CD4-positive, alpha-beta T cell (primary cell): ENCODE data around the gene CD300LG. TPM values are rescaled to one million over a fixed set of nuclear protein-coding genes. Genes with fewer than 3 reads are reported as not detected.

Experiments used
- ATAC-seq: fragments of 200-7000 bp; cut with Tn5 transposase; one replicate; pipeline ENCODE4 v1.10.0; 2022; ENCODE audit warnings: mild to moderate bottlenecking; ENCODE audit not compliant: poor library complexity
- CTCF ChIA-PET: fragments of 350-600 bp; sonication (Branson Sonifier 250); formaldehyde crosslinking; loops from one replicate; lab custom pipeline; 2021; ENCODE audit warnings: antibody characterized with exemption, inconsistent platforms; lab: Charles Lee
- POLR2A ChIA-PET: fragments of 350-600 bp; sonication (Branson Sonifier 250); formaldehyde crosslinking; loops from one replicate; lab custom pipeline; 2021; ENCODE audit warnings: antibody characterized with exemption, inconsistent platforms; lab: Charles Lee
- DNase-seq, 14 experiments: peaks; one replicate each; pipeline ENCODE4 v3.0.0-alpha.2; 2013 to 2020; ENCODE audit warnings: mixed read lengths in 2 of 14
- H3K27ac ChIP-seq, 2 donors: one replicate each; pipeline versions ENCODE4 v1.5.1 to v1.7.0; 2013; ENCODE audit warnings: low read length in 2 of 2, low read depth in 1 of 2, mild to moderate bottlenecking in 1 of 2
- H3K27me3 ChIP-seq, 2 experiments: 1 replicate in 1 of 2; 2 replicates in 1 of 2; pipeline versions ENCODE4 v1.6.1 to v1.7.0; 2013; ENCODE audit warnings: low read length in 2 of 2, control low read depth in 1 of 2, mild to moderate bottlenecking in 1 of 2, moderate library complexity in 1 of 2; ENCODE audit not compliant: insufficient read depth in 2 of 2, control insufficient read depth in 1 of 2
- H3K36me3 ChIP-seq: one replicate; pipeline ENCODE4 v1.6.1; 2013; ENCODE audit warnings: low read length, control low read depth; ENCODE audit not compliant: insufficient read depth
- H3K4me1 ChIP-seq: one replicate; pipeline ENCODE4 v1.6.1; 2013; ENCODE audit warnings: low read length, control low read depth; ENCODE audit not compliant: insufficient read depth
- H3K4me3 ChIP-seq: one replicate; pipeline ENCODE4 v1.5.1; 2013; ENCODE audit warnings: mild to moderate bottlenecking, low read length, moderate library complexity
- H3K9me3 ChIP-seq, 2 experiments: 1 replicate in 1 of 2; 2 replicates in 1 of 2; pipeline versions ENCODE4 v1.6.1 to v1.7.0; 2013; ENCODE audit warnings: low read length in 2 of 2, mild to moderate bottlenecking in 2 of 2, control low read depth in 1 of 2, moderate library complexity in 1 of 2; ENCODE audit not compliant: control insufficient read depth in 1 of 2, insufficient read depth in 1 of 2
- H3K27ac Mint-ChIP-seq: one replicate; pipeline ENCODE4 v1.8.0; 2020; ENCODE audit warnings: mixed read lengths
- H3K27me3 Mint-ChIP-seq: one replicate; pipeline ENCODE4 v1.8.0; 2021; ENCODE audit warnings: mixed read lengths
- H3K36me3 Mint-ChIP-seq: one replicate; pipeline ENCODE4 v1.8.0; 2021; ENCODE audit warnings: low read depth, mixed read lengths
- H3K4me1 Mint-ChIP-seq: one replicate; pipeline ENCODE4 v1.8.0; 2021; ENCODE audit warnings: low read depth, mixed read lengths
- H3K4me3 Mint-ChIP-seq: one replicate; pipeline ENCODE4 v1.8.0; 2020; ENCODE audit warnings: mild to moderate bottlenecking, mixed read lengths
- H3K9me3 Mint-ChIP-seq: one replicate; pipeline ENCODE4 v1.8.0; 2020; ENCODE audit warnings: mixed read lengths
- CTCF ChIP-seq: fragments of 200-600 bp; IDR thresholded peaks from one replicate; pipeline ENCODE4 v1.8.0; 2022; ENCODE audit warnings: antibody characterized with exemption, mild to moderate bottlenecking
- intact Hi-C, 2 experiments: fragments of 100-400 bp; cut with DNase I in 1 of 2; cut with micrococcal nuclease in 1 of 2; formaldehyde crosslinking; loops; one replicate each; pipeline versions ENCODE4 v1.15.1 to v1.9.0; 2023 to 2025; cut with DNase I, micrococcal nuclease
- total RNA-seq, 174 experiments: library from RNA in 2 of 174; stranded (reverse) in 2 of 174; gene quantifications; one replicate each; pipeline ENCODE4 v1.2.3 and lab custom pipeline; 2021 to 2026

The CD300LG gene
- total RNA-seq, 2 experiments from 2014 or later, result not detected

- no peaks in the 10 kb centered on the region for H3K4me1 ChIP-seq
- DNase-seq, result no peak
- intact Hi-C loops, result no loop called here
- POLR2A ChIA-PET, result interaction anchor here (0.6 kb wide), 1 partner anchor 48 kb away, joined by 3 read pairs; no protein-coding TSS in a partner anchor
- H3K4me3 Mint-ChIP-seq, result no peak overlapping the region
- H3K9me3 Mint-ChIP-seq, result no peaks in the 10 kb centered on the region
- no peaks in the 10 kb centered on the region for H3K4me1 Mint-ChIP-seq
- CTCF ChIA-PET, result no interaction called here
- no peak overlapping the region for H3K27ac Mint-ChIP-seq
- no peak overlapping the region for H3K4me3 ChIP-seq
- H3K27me3 ChIP-seq, result no peaks in the 10 kb centered on the region
- no peaks in the 10 kb centered on the region for H3K36me3 ChIP-seq
- no peaks in the 10 kb centered on the region for H3K27me3 Mint-ChIP-seq
- no peak for ATAC-seq
- no peaks in the 10 kb centered on the region for H3K36me3 Mint-ChIP-seq
- TF ChIP-seq CTCF, result no peak
- no peaks in the 10 kb centered on the region for H3K9me3 ChIP-seq
- H3K27ac ChIP-seq, result no peak overlapping the region
Measured at GRCh38 chr17:43816336-43817320, 30.3 kb upstream of the CD300LG start.

GRCh38 chr17:43817826-43818225 is 29.1 kb upstream of the CD300LG start:
- POLR2A ChIA-PET, result no interaction called here
- H3K36me3 ChIP-seq, result no peaks in the 10 kb centered on the region
- ATAC-seq (no peak), DNase-seq (no peak)
- Mint-ChIP-seq H3K27ac (no peak overlapping the region), H3K36me3 (no peaks in the 10 kb centered on the region), H3K4me1 (no peaks in the 10 kb centered on the region), H3K4me3 (no peak overlapping the region), H3K9me3 (no peaks in the 10 kb centered on the region), H3K27me3 (no peaks in the 10 kb centered on the region)
- TF ChIP-seq CTCF, result no peak
- H3K4me1 ChIP-seq, result no peaks in the 10 kb centered on the region
- H3K4me3 ChIP-seq, result no peak overlapping the region
- CTCF ChIA-PET, result interaction anchor here (1.5 kb wide), 1 partner anchor 28 kb away, joined by 5 read pairs; no protein-coding TSS in a partner anchor
- no peak overlapping the region for H3K27ac ChIP-seq
- H3K27me3 ChIP-seq, result no peaks in the 10 kb centered on the region
- intact Hi-C loops, result no loop called here
- no peaks in the 10 kb centered on the region for H3K9me3 ChIP-seq

- H3K27me3 ChIP-seq, result no peaks in the 10 kb centered on the region
- Mint-ChIP-seq H3K4me3 (no peak overlapping the region), H3K4me1 (no peaks in the 10 kb centered on the region), H3K27ac (no peak overlapping the region), H3K9me3 (no peaks in the 10 kb centered on the region), H3K36me3 (no peaks in the 10 kb centered on the region), H3K27me3 (no peaks in the 10 kb centered on the region)
- POLR2A ChIA-PET, result no interaction called here
- ATAC-seq, result no peak
- intact Hi-C loops, result no loop called here
- no peak overlapping the region for H3K27ac ChIP-seq
- CTCF ChIA-PET, result no interaction called here
- no peaks in the 10 kb centered on the region for H3K4me1 ChIP-seq
- no peak overlapping the region for H3K4me3 ChIP-seq
- no peak for DNase-seq
- no peaks in the 10 kb centered on the region for H3K9me3 ChIP-seq
- H3K36me3 ChIP-seq, result no peaks in the 10 kb centered on the region
- no peak for TF ChIP-seq CTCF
Measured at GRCh38 chr17:43818966-43819365, 28.0 kb upstream of the CD300LG start.
